OCI-LY1 (cell line): ENCODE results near the gene KRT40.

ENCODE experiments used
- CTCF ChIP-seq: fragments of 200-600 bp; sonication (generic), shearing (Covaris generic); IDR thresholded peaks from 2 replicates; pipeline ENCODE4 v1.5.1; 2017; ENCODE audit warnings: mild to moderate bottlenecking, antibody characterized with exemption, low read length, moderate library complexity, mixed read lengths
- EZH2 ChIP-seq: fragments of 200-600 bp; sonication (generic), shearing (Covaris generic); IDR thresholded peaks from 2 replicates; pipeline ENCODE4 v1.8.0; 2017; ENCODE audit warnings: borderline replicate concordance, mixed run types, mild to moderate bottlenecking, antibody characterized with exemption, low read length, moderate library complexity, mixed read lengths

DNA sequence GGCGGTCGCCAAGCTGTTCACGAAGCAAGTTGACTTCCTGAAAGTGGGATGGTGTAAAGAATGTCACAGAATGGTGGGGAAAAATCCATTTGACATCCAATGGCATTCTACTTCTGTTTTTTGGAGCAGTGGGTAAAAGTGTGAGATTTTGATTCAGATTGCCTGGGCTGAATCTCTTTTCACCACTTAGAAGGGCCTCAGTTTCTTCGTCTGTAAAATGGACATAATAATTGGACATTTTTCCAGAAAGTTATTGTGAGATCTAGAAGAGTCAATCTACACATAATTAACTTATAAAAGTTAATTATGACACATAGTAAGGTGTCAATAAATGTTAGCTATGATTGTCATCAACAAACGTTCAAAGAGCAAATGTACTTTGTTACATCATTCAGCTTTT lies 3.0 kb downstream of the KRT40 start:
- no peak for TF ChIP-seq CTCF
- TF ChIP-seq EZH2, result no peak
